Measurements from ENCODE around the gene ATG14. TPM values are rescaled to one million over a fixed set of nuclear protein-coding genes. Genes with fewer than 3 reads are reported as not detected.

The ATG14 gene
- total and polyA plus RNA-seq, 4 donors: 16.6 to 19.8 (median 18.0) TPM

GRCh38 chr14:55381040-55381439 is 30.6 kb downstream of the ATG14 start:
- Histone ChIP-seq H3K36me3 (ENCODE audit: control insufficient read depth, insufficient read depth, low read length) (peaks cover 41% of the 10 kb centered on the region), H3K4me3 (ENCODE audit: low read depth, low read length) (no peak overlapping the region), H3K4me1 (ENCODE audit: control insufficient read depth, insufficient read depth, low read length) (no peaks in the 10 kb centered on the region), H3K27ac (ENCODE audit: low read depth, low read length) (no peak overlapping the region), H3K9me3 (ENCODE audit: control insufficient read depth, insufficient read depth, low read length) (no peaks in the 10 kb centered on the region), H3K27me3 (ENCODE audit: control insufficient read depth, insufficient read depth, low read length) (no peaks in the 10 kb centered on the region)
- WGBS (ENCODE audit: insufficient coverage): 86% methylated on average over 2 of the region's 5 CpGs
- DNase-seq (ENCODE audit: low read depth in 4 of 6, low spot score in 6 of 6): no peak

DNA sequence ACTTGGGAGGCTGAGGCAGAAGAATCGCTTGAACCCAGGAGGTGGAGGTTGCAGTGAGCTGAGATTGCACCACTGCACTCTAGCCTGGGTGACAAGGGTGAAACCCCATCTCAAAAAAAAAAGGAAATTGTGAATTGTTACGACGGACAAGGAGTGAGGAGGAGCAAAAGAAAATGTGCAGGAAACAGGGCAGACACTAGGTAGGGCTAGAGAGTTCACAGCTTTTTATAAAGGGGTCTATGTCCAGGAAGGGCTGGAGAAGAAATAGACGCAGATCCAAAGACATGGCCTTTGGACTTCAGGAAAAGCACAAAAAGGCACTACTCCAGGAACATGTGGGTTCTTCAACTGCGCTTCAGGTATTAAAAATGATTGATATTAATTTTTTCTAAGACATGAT is 34.4 kb downstream of the ATG14 start:
- no peak overlapping the region for H3K4me3 ChIP-seq (ENCODE audit: low read depth, low read length)
- no peaks in the 10 kb centered on the region for H3K27me3 ChIP-seq (ENCODE audit: control insufficient read depth, insufficient read depth, low read length)
- H3K27ac ChIP-seq (ENCODE audit: low read depth, low read length): no peak overlapping the region
- 94% methylated on average over 2 of the region's 5 CpGs for WGBS (ENCODE audit: insufficient coverage)
- H3K4me1 ChIP-seq (ENCODE audit: control insufficient read depth, insufficient read depth, low read length): no peaks in the 10 kb centered on the region
- H3K36me3 ChIP-seq (ENCODE audit: control insufficient read depth, insufficient read depth, low read length): peaks cover 46% of the 10 kb centered on the region
- DNase-seq (ENCODE audit: low read depth in 4 of 6, low spot score in 6 of 6): no peak
- H3K9me3 ChIP-seq (ENCODE audit: control insufficient read depth, insufficient read depth, low read length): no peaks in the 10 kb centered on the region

DNA sequence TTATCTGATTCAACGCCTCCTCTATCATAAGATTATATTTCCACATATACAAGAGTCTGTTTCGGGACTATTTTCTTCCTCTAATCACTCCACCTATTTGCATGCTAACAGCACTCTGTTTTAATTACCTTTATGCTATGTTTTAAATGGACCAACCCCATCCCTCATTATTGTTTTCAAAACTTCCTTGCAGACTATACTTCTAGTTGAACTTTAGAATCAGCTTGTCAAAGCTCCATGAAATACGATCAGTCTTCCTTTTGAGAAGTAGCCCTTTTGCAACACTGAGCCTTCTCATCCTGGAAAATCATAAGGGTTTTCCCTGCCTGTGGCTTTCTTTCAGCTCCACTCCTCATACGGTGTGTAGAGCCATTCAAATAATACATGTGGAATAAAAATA is 36.9 kb downstream of the ATG14 start:
- no peak overlapping the region for H3K4me3 ChIP-seq (ENCODE audit: low read depth, low read length)
- H3K27me3 ChIP-seq (ENCODE audit: control insufficient read depth, insufficient read depth, low read length): no peaks in the 10 kb centered on the region
- no peak overlapping the region for H3K27ac ChIP-seq (ENCODE audit: low read depth, low read length)
- DNase-seq (ENCODE audit: low read depth in 4 of 6, low spot score in 6 of 6): no peak
- no peaks in the 10 kb centered on the region for H3K9me3 ChIP-seq (ENCODE audit: control insufficient read depth, insufficient read depth, low read length)
- H3K36me3 ChIP-seq (ENCODE audit: control insufficient read depth, insufficient read depth, low read length): peaks cover 52% of the 10 kb centered on the region
- WGBS (ENCODE audit: insufficient coverage): 100% methylated on average over 3 of the region's 4 CpGs
- H3K4me1 ChIP-seq (ENCODE audit: control insufficient read depth, insufficient read depth, low read length): no peaks in the 10 kb centered on the region

DNA sequence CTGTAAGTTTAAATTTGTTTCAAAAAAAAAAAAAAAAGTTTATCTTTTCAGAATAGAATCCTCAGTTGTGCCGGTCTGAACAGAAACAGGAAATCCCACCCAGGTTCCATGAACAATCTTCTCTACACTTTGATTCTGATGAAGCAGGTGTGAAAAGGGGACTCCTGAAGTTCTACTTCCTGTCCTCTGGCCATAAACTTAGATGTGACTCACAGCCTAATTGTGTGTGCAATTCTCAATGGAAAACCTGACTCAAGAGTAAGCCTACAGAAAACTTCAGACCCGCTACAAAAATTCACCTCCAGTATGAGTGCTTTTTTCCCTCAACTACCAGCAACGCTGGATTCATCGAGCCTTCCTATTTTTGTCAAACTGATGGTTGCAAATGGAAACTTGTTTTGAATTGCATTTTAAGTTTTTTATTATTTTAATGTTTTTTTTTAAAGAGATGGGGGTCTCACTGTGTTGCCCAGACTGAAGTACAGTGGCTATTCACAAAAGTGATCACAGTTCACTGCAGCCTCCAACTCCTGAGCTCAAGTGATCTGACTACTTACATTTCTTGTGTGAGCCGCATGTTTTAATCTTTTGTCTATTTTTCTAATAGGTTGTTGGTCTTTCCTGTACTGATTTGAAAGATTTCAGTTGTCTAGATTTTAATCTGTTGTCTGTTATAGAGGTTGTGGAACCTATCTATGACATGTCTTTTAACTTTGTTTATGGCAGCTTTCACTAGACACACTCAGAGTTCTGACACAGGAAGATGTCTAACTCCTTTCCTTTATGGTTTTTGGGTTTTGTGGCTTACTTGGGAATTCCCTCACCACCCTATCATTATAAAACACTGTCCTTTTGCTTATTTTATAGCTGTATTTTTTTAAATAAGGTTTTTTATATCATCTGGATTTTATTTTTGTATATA is 37.6 kb downstream of the ATG14 start:
- Histone ChIP-seq H3K27ac (ENCODE audit: low read depth, low read length) (no peak overlapping the region), H3K36me3 (ENCODE audit: control insufficient read depth, insufficient read depth, low read length) (peaks cover 52% of the 10 kb centered on the region), H3K4me1 (ENCODE audit: control insufficient read depth, insufficient read depth, low read length) (no peaks in the 10 kb centered on the region), H3K27me3 (ENCODE audit: control insufficient read depth, insufficient read depth, low read length) (no peaks in the 10 kb centered on the region), H3K9me3 (ENCODE audit: control insufficient read depth, insufficient read depth, low read length) (no peaks in the 10 kb centered on the region), H3K4me3 (ENCODE audit: low read depth, low read length) (no peak overlapping the region)
- WGBS (ENCODE audit: insufficient coverage): no CpG with 5 or more reads among the region's 5 CpGs
- no peak for DNase-seq (ENCODE audit: low read depth in 4 of 6, low spot score in 6 of 6)

- Histone ChIP-seq H3K36me3 (ENCODE audit: control insufficient read depth, insufficient read depth, low read length) (peaks cover 51% of the 10 kb centered on the region), H3K9me3 (ENCODE audit: control insufficient read depth, insufficient read depth, low read length) (no peaks in the 10 kb centered on the region), H3K4me3 (ENCODE audit: low read depth, low read length) (no peak overlapping the region), H3K27me3 (ENCODE audit: control insufficient read depth, insufficient read depth, low read length) (no peaks in the 10 kb centered on the region), H3K27ac (ENCODE audit: low read depth, low read length) (no peak overlapping the region), H3K4me1 (ENCODE audit: control insufficient read depth, insufficient read depth, low read length) (no peaks in the 10 kb centered on the region)
- DNase-seq (ENCODE audit: low read depth in 4 of 6, low spot score in 6 of 6): no peak
- 81% methylated on average over 7 of the region's 7 CpGs for WGBS (ENCODE audit: insufficient coverage)
Measured at GRCh38 chr14:55372825-55373224, 38.8 kb downstream of the ATG14 start.

DNA sequence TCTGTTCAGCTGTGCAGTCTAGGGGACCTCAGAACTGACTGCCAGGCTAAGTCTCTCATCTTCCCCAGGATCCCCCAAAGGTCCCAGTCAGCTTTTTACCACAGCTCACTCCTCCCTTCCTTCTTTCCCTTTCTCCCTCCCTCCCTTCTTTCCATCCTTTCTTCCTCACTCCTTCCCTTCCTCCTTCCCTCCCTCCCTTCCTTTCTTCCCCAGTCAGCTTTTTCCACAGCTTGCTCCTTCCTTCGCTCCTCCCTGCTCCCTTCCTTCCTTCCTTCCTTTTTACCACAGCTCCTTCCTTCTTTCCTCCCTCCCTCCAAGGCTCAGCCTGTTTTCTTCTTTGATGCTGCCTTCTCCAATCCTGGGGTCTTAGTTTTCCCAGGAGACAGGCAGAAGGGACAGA is 39.2 kb downstream of the ATG14 start:
- H3K36me3 ChIP-seq (ENCODE audit: control insufficient read depth, insufficient read depth, low read length): peaks cover 51% of the 10 kb centered on the region
- H3K4me1 ChIP-seq (ENCODE audit: control insufficient read depth, insufficient read depth, low read length): no peaks in the 10 kb centered on the region
- no peak overlapping the region for H3K27ac ChIP-seq (ENCODE audit: low read depth, low read length)
- no peaks in the 10 kb centered on the region for H3K27me3 ChIP-seq (ENCODE audit: control insufficient read depth, insufficient read depth, low read length)
- DNase-seq (ENCODE audit: low read depth in 4 of 6, low spot score in 6 of 6): no peak
- H3K9me3 ChIP-seq (ENCODE audit: control insufficient read depth, insufficient read depth, low read length): no peaks in the 10 kb centered on the region
- WGBS (ENCODE audit: insufficient coverage): 89% methylated on average over 1 of the region's 1 CpG
- no peak overlapping the region for H3K4me3 ChIP-seq (ENCODE audit: low read depth, low read length)

GRCh38 chr14:55370883-55371455 is 40.7 kb downstream of the ATG14 start:
- WGBS (ENCODE audit: insufficient coverage): 78% methylated on average over 9 of the region's 11 CpGs
- Histone ChIP-seq H3K27ac (ENCODE audit: low read depth, low read length) (no peak overlapping the region), H3K4me1 (ENCODE audit: control insufficient read depth, insufficient read depth, low read length) (no peaks in the 10 kb centered on the region), H3K4me3 (ENCODE audit: low read depth, low read length) (no peak overlapping the region), H3K36me3 (ENCODE audit: control insufficient read depth, insufficient read depth, low read length) (peaks cover 43% of the 10 kb centered on the region), H3K27me3 (ENCODE audit: control insufficient read depth, insufficient read depth, low read length) (no peaks in the 10 kb centered on the region), H3K9me3 (ENCODE audit: control insufficient read depth, insufficient read depth, low read length) (no peaks in the 10 kb centered on the region)
- no peak for DNase-seq (ENCODE audit: low read depth in 4 of 6, low spot score in 6 of 6)

GRCh38 chr14:55366271-55366670 is 45.4 kb downstream of the ATG14 start:
- Histone ChIP-seq H3K27ac (ENCODE audit: low read depth, low read length) (no peak overlapping the region), H3K9me3 (ENCODE audit: control insufficient read depth, insufficient read depth, low read length) (no peaks in the 10 kb centered on the region)
- no peak for DNase-seq (ENCODE audit: low read depth in 4 of 6, low spot score in 6 of 6)

GRCh38 chr14:55361190-55361589 is 50.4 kb downstream of the ATG14 start:
- Histone ChIP-seq H3K9me3 (ENCODE audit: control insufficient read depth, insufficient read depth, low read length) (no peaks in the 10 kb centered on the region), H3K36me3 (ENCODE audit: control insufficient read depth, insufficient read depth, low read length) (peaks cover 8% of the 10 kb centered on the region), H3K27ac (ENCODE audit: low read depth, low read length) (no peak overlapping the region), H3K4me1 (ENCODE audit: control insufficient read depth, insufficient read depth, low read length) (no peaks in the 10 kb centered on the region), H3K27me3 (ENCODE audit: control insufficient read depth, insufficient read depth, low read length) (no peaks in the 10 kb centered on the region), H3K4me3 (ENCODE audit: low read depth, low read length) (no peak overlapping the region)
- 60% methylated on average over 1 of the region's 2 CpGs for WGBS (ENCODE audit: insufficient coverage)
- DNase-seq (ENCODE audit: low read depth in 4 of 6, low spot score in 6 of 6): no peak

More at GRCh38 chr14:55366271-55366670, 45.4 kb downstream of the ATG14 start:
- WGBS (ENCODE audit: insufficient coverage): 86% methylated on average over 1 of the region's 3 CpGs
- H3K4me1 ChIP-seq (ENCODE audit: control insufficient read depth, insufficient read depth, low read length): no peaks in the 10 kb centered on the region
- H3K27me3 ChIP-seq (ENCODE audit: control insufficient read depth, insufficient read depth, low read length): no peaks in the 10 kb centered on the region
- H3K36me3 ChIP-seq (ENCODE audit: control insufficient read depth, insufficient read depth, low read length): peaks cover 30% of the 10 kb centered on the region
- no peak overlapping the region for H3K4me3 ChIP-seq (ENCODE audit: low read depth, low read length)

DNA sequence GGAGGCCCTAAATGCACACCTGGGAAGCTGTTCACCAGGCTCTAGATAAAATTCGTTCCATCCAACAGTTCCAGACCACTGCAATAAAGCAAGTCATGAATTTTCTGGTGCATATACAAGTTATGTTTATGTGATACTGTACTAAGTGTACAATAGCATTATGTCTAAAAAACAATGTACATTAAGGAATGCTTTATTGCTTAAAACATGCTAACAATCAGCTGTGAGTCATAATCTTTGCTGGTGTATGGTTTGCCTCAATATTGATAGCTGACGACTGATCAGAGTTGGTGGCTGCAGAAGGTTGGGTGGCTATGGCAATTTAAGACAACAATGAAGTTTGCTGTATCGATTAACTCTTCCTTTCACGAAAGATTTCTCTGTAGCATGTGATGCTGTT is 52.3 kb downstream of the ATG14 start:
- DNase-seq (ENCODE audit: low read depth in 4 of 6, low spot score in 6 of 6): no peak
- H3K27ac ChIP-seq (ENCODE audit: low read depth, low read length): no peak overlapping the region
- no peak overlapping the region for H3K4me3 ChIP-seq (ENCODE audit: low read depth, low read length)
- peaks cover 3% of the 10 kb centered on the region for H3K4me1 ChIP-seq (ENCODE audit: control insufficient read depth, insufficient read depth, low read length)
- peaks cover 4% of the 10 kb centered on the region for H3K36me3 ChIP-seq (ENCODE audit: control insufficient read depth, insufficient read depth, low read length)
- WGBS (ENCODE audit: insufficient coverage): 100% methylated on average over 1 of the region's 4 CpGs
- no peaks in the 10 kb centered on the region for H3K9me3 ChIP-seq (ENCODE audit: control insufficient read depth, insufficient read depth, low read length)
- H3K27me3 ChIP-seq (ENCODE audit: control insufficient read depth, insufficient read depth, low read length): no peaks in the 10 kb centered on the region

Measured in spinal cord (tissue), 10 donors.